Muscle of back (tissue), 11 donors: ENCODE results near the gene CITED2. TPM values are rescaled to one million over a fixed set of nuclear protein-coding genes. Genes with fewer than 3 reads are reported as not detected.

ENCODE experiments used
- DNase-seq, 3 donors: peaks; one replicate each; pipeline versions ENCODE4 v3.0.0 to v3.0.0-alpha.2; 2013
- polyA plus RNA-seq, 10 donors: library from polyadenylated mRNA; unstranded; fragments of 120-200 nt; gene quantifications; one replicate each; pipeline ENCODE4 v1.2.1, GENCODE V29; 2013; ENCODE audit not compliant: insufficient read length in 10 of 10

Gene CITED2
- polyA plus RNA-seq, 10 donors = 61.2 to 117 (median 96.5) TPM

DNA sequence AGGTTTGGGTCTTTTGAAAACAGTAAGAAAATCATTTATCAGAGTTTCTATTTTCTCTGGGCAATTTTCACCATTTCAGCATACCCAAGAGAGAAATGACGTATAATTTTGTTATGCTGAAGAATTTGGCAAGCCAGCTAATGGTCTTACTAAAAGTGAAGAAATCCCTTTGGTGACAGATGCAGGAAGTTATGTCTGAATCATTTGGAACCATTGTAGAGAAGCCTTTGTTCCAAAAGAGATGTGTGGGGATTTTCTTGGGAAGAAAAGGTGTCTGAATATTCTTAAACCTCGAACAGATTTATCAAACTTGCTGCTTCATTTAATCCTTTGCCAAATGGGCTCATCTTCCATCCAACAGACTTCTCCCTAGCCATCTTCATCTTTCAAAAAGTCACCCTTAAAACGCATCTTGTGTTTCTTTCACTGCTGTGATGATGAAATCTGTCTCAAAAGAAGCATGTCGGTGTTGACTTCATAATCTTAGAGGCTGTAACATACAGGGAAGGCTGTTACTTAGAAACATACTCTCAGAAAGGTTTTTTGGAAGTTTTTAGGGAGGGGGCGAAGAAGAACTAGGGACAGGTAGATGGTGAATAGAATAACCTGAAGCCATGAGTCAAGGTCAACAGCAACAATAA lies 39.5 kb downstream of the CITED2 start:
- DNase-seq = peak; percentile 80 to 92 (median 88)

DNA sequence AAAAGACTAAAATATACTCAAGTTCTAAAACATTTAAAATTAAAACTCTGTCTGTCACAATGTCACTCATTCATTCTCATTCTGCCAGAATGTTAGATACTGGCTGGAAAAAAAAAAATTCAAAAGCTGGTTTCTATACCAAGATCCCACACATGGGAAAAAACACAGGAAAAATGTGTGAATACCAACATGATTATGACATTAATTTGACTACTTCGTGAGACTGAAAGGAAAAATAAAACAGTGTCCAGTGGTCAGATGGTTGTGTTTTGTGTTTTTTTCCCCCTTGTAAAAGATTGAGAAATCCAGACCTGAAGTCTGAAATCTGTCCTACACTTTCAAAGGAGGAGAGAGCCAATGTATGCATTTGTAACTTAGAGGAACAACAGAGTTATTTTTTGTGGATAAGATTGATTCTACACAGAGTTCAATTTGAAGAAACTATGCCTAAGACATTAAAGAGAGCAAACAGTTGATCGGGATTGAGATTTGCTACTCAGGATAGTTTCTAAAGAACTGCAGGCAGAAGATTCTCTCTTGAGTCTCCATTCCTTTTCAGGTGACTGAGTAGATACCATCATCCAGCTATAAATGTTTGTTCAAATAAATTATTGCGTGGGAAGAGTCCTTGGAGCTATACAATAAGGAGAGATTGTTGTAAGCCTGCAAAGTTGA lies 43.5 kb downstream of the CITED2 start:
- no peak for DNase-seq

DNA sequence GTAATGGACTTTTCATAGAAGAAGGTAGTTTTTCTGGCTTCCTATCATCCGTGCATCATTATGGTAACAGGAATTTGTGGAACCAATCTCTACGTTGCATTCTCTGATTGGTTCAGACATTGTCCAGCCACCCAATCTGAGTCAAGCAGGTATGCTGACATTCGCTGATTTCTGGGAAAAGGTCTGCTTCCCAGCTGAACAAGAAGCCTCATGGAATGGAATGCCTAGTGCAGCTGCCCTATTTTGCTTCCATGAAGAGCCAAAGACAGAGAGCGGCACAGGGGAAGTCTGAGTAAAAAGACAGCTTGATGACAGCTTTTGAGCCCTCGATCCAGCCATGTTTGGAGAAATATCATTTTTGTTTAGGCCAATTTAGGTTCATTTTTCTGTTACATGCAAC lies 44.1 kb downstream of the CITED2 start:
- no peak for DNase-seq

DNA sequence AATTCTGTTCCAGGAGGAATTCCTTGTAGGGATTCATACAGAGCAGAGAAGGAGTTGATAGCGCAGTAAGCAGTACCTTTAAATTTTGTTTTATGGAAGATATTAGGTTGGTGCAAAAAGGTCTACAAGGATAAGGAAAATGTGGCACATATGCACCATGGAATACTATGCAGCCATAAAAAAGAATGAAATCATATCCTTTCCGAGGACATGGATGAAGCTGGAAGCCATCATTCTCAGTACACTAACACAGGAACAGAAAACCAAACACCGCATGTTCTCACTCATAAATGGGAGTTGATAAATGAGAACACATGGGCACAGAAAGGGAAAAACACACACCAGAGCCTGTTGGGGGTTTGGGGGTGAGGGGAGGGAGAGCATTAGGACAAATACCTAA lies 45.2 kb downstream of the CITED2 start:
- no peak for DNase-seq

DNA sequence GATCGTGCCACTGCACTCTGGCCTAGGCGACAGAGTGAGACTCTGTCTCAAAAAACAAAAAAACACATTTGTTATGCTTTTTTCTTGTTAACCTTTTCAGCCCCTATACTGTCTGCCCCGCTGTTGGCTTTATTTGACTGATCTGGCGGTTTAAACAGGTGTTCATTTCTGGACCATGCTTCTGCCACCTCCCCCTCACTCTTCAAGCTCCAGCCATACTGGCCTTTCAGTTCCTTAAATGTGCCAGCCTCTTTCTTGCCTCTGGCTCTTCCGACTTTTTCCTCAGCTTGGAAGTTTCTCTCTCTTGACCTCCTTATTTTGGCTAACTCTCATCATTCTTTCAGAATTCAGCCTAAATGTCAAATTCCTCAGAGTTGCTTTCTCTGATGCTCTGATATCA lies 47.4 kb downstream of the CITED2 start:
- no peak for DNase-seq

DNA sequence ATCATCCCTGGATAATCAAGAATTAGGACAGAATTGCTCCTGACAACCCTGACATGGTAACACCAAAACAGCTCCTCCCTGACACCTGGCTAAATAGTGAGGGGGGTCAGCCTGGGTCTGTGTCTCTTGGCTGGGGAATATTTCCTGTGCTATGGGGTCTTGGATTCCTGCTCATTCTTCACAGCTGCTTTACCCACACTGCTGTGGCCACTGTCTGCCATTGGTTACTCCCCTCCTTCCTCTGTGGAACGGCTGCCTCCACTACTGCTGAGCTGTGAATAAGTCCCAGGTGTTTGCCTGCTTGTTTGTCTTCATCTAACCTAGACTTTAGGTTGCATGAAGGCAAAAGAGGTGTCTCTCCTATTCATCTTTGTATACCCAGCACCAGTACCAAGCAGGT lies 48.8 kb downstream of the CITED2 start:
- DNase-seq = no peak

DNA sequence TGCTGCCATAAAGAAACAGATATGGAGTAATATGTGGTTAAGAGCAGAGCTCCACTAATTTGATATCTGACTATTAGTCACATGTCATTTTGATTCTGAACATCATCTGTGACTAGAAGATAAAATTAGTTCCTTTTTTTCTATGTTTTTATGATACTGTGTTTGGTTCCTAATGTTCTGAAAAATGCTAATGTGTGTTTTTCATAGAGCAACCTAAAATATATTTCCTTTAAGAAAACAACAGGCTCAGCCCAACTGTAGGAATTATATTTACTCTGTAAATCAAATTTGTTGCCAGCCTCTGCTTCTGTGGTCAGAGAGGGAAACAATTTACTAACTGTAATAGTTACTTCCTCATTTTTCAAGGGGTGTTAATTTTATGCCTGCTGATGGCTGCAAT lies 49.3 kb downstream of the CITED2 start:
- no peak for DNase-seq

DNA sequence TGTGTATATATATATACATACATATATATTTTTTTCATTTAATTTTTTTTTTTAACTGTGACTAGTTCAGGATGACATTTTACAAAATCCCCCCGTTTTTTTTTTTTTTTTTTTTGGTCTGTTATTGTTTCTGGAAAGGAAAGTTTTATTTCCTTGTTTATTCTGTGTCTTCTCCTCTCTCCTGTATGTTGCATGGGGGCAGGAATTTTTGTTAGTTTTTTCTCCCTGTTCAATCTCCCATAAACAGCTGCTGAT lies 50.2 kb downstream of the CITED2 start:
- no peak for DNase-seq

DNA sequence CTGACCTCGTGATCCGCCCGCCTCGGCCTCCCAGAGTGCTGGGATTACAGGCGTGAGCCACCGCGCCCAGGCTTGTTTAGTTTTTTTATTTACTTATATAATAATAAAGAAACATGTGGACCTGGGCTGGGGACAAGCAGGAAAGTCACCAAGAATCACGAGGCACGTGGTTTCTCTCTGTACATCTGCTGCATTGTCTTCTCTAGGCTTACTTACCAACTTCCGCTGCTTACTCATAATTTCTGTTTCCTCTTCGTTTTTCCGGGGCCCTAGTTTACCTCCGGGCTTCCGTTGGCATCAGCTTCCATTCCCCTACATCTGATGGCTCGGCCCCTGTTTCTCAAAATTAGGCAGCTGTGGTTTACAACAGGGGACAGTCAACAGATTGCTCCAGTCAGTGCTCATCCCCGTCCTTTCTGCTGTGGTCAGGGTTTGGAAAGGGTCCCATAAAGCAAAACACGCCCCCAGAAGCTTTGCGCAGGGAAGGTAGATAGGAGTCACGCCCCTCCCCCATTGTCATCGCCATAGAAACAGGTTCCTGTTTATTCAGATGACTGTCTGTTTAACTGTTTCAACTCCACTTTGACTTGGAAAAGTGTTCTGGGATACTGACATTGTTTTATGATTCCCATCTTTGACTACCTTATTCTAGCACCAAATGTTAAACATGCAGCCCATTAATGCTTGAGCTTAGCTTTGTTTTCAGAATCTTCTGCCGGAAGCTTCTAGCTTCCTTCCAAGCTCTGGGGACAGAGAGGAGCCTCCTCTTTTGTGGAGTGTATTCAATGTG lies 50.7 kb downstream of the CITED2 start:
- peak; percentile 61 to 91 (median 82) for DNase-seq

Other genes with a start within 250 kb of the CITED2 start
- gene HECA, start 239.6 kb downstream of the CITED2 start, polyA plus RNA-seq = 10 to 100 TPM; 16.8 to 26.9 (median 20.5) TPM
- gene TXLNB, start 82.7 kb downstream of the CITED2 start, polyA plus RNA-seq = 100 to 1,000 TPM in 5 of 10 donors, 10 to 100 TPM in 5; 51.9 to 150 (median 102) TPM